B cell (primary cell): ENCODE data around the gene DTHD1.

Experiments used
- EZH2 ChIP-seq: IDR thresholded peaks from 2 replicates; pipeline ENCODE4 v1.6.1; 2012; ENCODE audit warnings: borderline replicate concordance, low read depth, mild to moderate bottlenecking, moderate library complexity, low read length; ENCODE audit not compliant: insufficient read depth, poor library complexity, severe bottlenecking
- TF ChIP-seq, protein P1 (sequence below): fragments of 200-600 bp; IDR thresholded peaks from one replicate; pipeline ENCODE4 v1.8.0; 2022; ENCODE audit warnings: antibody characterized with exemption, mild to moderate bottlenecking

DNA sequence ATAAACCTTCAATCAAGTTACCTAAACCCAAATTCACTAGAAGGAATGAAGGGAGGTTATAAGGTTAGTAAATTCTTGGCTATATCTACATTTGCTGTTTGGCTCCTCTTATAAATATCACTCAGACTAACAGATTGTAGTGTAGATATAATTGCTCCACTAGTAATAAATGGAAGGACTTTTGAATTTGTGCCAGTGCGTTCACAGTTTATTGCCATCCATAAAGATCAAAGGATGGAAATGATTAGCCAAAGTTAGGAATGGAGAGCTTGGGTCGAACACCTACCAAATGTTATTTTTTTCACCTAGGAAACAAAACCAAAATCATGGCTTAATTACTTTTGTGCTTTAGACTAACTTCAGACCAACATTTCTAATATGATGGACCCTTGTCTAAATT, 9.2 kb downstream of the DTHD1 start:
- TF ChIP-seq, protein P1, sequence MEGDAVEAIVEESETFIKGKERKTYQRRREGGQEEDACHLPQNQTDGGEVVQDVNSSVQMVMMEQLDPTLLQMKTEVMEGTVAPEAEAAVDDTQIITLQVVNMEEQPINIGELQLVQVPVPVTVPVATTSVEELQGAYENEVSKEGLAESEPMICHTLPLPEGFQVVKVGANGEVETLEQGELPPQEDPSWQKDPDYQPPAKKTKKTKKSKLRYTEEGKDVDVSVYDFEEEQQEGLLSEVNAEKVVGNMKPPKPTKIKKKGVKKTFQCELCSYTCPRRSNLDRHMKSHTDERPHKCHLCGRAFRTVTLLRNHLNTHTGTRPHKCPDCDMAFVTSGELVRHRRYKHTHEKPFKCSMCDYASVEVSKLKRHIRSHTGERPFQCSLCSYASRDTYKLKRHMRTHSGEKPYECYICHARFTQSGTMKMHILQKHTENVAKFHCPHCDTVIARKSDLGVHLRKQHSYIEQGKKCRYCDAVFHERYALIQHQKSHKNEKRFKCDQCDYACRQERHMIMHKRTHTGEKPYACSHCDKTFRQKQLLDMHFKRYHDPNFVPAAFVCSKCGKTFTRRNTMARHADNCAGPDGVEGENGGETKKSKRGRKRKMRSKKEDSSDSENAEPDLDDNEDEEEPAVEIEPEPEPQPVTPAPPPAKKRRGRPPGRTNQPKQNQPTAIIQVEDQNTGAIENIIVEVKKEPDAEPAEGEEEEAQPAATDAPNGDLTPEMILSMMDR: no peak
- no peak for TF ChIP-seq EZH2
